ENCODE results near the gene HOXC4.

DNA sequence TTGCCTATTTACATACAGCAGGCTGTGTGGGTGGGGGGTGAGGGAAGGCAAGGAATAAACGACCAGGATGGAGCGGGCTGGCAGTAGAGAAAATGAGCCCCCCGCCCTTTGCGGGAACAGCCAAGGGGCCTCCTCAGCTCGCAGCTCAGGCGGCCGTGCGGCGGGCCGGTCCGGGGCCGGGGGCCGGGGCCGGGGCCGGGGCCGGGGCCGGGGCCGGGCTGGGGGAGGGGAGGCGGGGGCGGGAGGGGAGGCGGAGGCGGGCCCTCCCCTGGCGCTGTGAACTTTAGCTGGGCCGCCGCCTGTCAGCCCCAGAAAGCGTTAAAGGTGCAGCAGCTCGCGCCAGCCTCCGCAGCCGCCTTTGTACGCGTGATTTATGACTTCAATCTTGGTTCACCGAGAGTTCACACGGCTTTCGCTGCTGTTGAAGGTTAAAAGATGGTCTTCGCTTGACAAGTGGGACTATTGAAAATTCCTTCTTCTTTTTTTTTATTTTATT is 28.8 kb downstream of the HOXC4 start:
- TF ChIP-seq, protein P1, sequence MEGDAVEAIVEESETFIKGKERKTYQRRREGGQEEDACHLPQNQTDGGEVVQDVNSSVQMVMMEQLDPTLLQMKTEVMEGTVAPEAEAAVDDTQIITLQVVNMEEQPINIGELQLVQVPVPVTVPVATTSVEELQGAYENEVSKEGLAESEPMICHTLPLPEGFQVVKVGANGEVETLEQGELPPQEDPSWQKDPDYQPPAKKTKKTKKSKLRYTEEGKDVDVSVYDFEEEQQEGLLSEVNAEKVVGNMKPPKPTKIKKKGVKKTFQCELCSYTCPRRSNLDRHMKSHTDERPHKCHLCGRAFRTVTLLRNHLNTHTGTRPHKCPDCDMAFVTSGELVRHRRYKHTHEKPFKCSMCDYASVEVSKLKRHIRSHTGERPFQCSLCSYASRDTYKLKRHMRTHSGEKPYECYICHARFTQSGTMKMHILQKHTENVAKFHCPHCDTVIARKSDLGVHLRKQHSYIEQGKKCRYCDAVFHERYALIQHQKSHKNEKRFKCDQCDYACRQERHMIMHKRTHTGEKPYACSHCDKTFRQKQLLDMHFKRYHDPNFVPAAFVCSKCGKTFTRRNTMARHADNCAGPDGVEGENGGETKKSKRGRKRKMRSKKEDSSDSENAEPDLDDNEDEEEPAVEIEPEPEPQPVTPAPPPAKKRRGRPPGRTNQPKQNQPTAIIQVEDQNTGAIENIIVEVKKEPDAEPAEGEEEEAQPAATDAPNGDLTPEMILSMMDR (IDR thresholded peaks at IDR 0.05): no peak
- TF ChIP-seq HOXA7 (CRISPR knock-in tag; IDR thresholded peaks at IDR 0.05) (no peak), RAD21 (conservative IDR thresholded peaks at IDR 0.05 in 1 of 2, IDR thresholded peaks at IDR 0.05 in 1 of 2) (no peak), SMC3 (IDR thresholded peaks at IDR 0.05) (no peak), FOSL2 (IDR thresholded peaks at IDR 0.05) (no peak), FOSL2 (CRISPR knock-in tag; IDR thresholded peaks at IDR 0.05) (no peak), CHD4 (IDR thresholded peaks at IDR 0.05; ENCODE audit: borderline replicate concordance) (no peak), SREBF2 (IDR thresholded peaks at IDR 0.05) (no peak), KDM5A (IDR thresholded peaks at IDR 0.05) (no peak), JUN (IDR thresholded peaks at IDR 0.05) (no peak), CBX2 (IDR thresholded peaks at IDR 0.05; ENCODE audit: borderline replicate concordance, low read depth) (no peak), EP300 (IDR thresholded peaks at IDR 0.05) (no peak)
- TF ChIP-seq, protein P2, sequence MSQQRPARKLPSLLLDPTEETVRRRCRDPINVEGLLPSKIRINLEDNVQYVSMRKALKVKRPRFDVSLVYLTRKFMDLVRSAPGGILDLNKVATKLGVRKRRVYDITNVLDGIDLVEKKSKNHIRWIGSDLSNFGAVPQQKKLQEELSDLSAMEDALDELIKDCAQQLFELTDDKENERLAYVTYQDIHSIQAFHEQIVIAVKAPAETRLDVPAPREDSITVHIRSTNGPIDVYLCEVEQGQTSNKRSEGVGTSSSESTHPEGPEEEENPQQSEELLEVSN (IDR thresholded peaks at IDR 0.05; ENCODE audit: borderline replicate concordance, low read depth): no peak

Measured in A549 (cell line).